ENCODE results near the gene RCAN3. TPM values are rescaled to one million over a fixed set of nuclear protein-coding genes. Genes with fewer than 3 reads are reported as not detected.

RCAN3 gene
- total and polyA plus RNA-seq, 7 donors: 0.31 to 3.0 (median 0.96) TPM

DNA sequence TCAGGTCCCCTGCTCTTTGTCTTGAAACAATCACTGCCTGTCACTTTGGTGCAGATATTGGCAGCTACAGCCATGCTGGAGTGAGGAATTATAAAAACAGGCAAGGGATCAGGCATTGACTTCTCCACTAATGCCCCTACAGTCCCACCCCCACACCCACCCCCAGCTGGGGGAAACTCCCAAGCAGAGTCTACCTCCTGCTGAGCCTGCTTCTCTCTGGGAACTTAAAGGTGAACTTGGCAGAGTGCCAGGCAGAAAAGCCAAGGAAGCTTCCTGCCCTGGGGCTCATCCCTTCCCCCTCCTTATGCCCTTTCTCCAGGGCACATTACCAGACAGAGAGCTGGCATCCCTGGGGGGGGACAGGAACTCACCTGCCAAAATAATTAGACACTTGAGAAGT, 60.0 kb downstream of the RCAN3 start:
- TF ChIP-seq, protein P1, sequence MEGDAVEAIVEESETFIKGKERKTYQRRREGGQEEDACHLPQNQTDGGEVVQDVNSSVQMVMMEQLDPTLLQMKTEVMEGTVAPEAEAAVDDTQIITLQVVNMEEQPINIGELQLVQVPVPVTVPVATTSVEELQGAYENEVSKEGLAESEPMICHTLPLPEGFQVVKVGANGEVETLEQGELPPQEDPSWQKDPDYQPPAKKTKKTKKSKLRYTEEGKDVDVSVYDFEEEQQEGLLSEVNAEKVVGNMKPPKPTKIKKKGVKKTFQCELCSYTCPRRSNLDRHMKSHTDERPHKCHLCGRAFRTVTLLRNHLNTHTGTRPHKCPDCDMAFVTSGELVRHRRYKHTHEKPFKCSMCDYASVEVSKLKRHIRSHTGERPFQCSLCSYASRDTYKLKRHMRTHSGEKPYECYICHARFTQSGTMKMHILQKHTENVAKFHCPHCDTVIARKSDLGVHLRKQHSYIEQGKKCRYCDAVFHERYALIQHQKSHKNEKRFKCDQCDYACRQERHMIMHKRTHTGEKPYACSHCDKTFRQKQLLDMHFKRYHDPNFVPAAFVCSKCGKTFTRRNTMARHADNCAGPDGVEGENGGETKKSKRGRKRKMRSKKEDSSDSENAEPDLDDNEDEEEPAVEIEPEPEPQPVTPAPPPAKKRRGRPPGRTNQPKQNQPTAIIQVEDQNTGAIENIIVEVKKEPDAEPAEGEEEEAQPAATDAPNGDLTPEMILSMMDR (IDR thresholded peaks at IDR 0.05): no peak
- H3K36me3 ChIP-seq (ENCODE audit: insufficient read depth in 1 of 2, low read depth in 1 of 2): no peaks in the 10 kb centered on the region
- no peak for DNase-seq

GRCh38 chr1:24564695-24565094, 62.1 kb downstream of the RCAN3 start:
- no peak for ATAC-seq
- H3K4me1 ChIP-seq: no peaks in the 10 kb centered on the region
- TF ChIP-seq, protein P1 (IDR thresholded peaks at IDR 0.05): no peak
- H3K36me3 ChIP-seq (ENCODE audit: insufficient read depth in 1 of 2, low read depth in 1 of 2): no peaks in the 10 kb centered on the region
- intact Hi-C loops (cut with DNase I): no loop called here
- no peak overlapping the region for H3K27ac ChIP-seq
- 49 to 62% (median 56%) methylated on average over 2 of the region's 2 CpGs for WGBS, 3 donors
- no peaks in the 10 kb centered on the region for H3K27me3 ChIP-seq (ENCODE audit: insufficient read depth in 3 of 3, low read length in 2 of 3)
- no peak for DNase-seq
- no peak overlapping the region for H3K4me3 ChIP-seq
- H3K9me3 ChIP-seq: no peaks in the 10 kb centered on the region

More for the DNA sequence above, 60.0 kb downstream of the RCAN3 start:
- Histone ChIP-seq H3K27ac (no peak overlapping the region), H3K4me3 (no peak overlapping the region), H3K9me3 (no peaks in the 10 kb centered on the region), H3K4me1 (no peaks in the 10 kb centered on the region), H3K27me3 (ENCODE audit: insufficient read depth in 3 of 3, low read length in 2 of 3) (peaks cover 0 to 14% (median 0%) of the 10 kb centered on the region in 3 donors)
- intact Hi-C loops (cut with DNase I): no loop called here
- no peak for ATAC-seq

DNA sequence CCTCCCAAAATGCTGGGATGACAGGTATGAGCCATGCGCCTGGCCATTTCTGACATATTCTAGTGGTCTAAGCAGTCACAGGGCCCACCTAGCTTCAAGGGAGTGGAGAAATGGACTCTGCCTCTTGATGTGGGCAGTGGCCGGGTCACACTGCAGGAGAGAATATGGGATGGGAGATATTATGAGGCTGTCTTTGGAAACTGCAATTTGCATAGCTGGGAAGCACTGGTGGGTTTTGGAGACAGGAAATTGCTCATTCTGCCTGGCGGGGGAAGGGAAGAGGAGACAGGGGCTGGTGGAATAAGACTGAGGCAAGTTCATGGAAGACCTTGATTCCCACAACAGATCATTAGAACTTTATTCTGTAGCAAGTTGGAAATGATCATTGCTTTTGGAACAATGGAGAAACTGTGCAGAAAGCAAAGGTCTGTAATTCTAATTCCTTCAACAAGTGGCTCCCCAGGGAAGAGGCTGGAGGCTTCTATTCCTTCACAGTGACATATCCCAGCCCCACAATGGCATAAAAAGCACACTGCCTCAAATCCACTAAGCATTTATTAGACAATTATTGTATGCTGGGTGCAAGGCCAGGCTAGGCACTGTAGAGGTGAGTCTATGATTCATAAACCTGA, 63.7 kb downstream of the RCAN3 start:
- intact Hi-C loops (cut with DNase I): no loop called here
- no peaks in the 10 kb centered on the region for H3K27me3 ChIP-seq (ENCODE audit: insufficient read depth in 3 of 3, low read length in 2 of 3)
- no peaks in the 10 kb centered on the region for H3K4me1 ChIP-seq
- ATAC-seq (no peak), DNase-seq (no peak)
- no peak overlapping the region for H3K4me3 ChIP-seq
- H3K27ac ChIP-seq: no peak overlapping the region
- H3K9me3 ChIP-seq: no peaks in the 10 kb centered on the region
- H3K36me3 ChIP-seq (ENCODE audit: insufficient read depth in 1 of 2, low read depth in 1 of 2): no peaks in the 10 kb centered on the region
- TF ChIP-seq, protein P1 (IDR thresholded peaks at IDR 0.05): no peak
- 77 to 85% (median 80%) methylated on average over 3 of the region's 3 CpGs for WGBS, 3 donors

- DNase-seq (no peak), ATAC-seq (no peak)
- H3K9me3 ChIP-seq: no peaks in the 10 kb centered on the region
- H3K27ac ChIP-seq: no peak overlapping the region
- H3K36me3 ChIP-seq (ENCODE audit: insufficient read depth in 1 of 2, low read depth in 1 of 2): no peaks in the 10 kb centered on the region
- H3K4me1 ChIP-seq: no peaks in the 10 kb centered on the region
- intact Hi-C loops (cut with DNase I): no loop called here
- no peaks in the 10 kb centered on the region for H3K27me3 ChIP-seq (ENCODE audit: insufficient read depth in 3 of 3, low read length in 2 of 3)
- WGBS, 3 donors: 49 to 59% (median 54%) methylated on average over 17 of the region's 17 CpGs
- TF ChIP-seq, protein P1 (IDR thresholded peaks at IDR 0.05): no peak
- no peak overlapping the region for H3K4me3 ChIP-seq
These were observed 65.3 kb downstream of the RCAN3 start for GRCh38 chr1:24567792-24568388.

DNA sequence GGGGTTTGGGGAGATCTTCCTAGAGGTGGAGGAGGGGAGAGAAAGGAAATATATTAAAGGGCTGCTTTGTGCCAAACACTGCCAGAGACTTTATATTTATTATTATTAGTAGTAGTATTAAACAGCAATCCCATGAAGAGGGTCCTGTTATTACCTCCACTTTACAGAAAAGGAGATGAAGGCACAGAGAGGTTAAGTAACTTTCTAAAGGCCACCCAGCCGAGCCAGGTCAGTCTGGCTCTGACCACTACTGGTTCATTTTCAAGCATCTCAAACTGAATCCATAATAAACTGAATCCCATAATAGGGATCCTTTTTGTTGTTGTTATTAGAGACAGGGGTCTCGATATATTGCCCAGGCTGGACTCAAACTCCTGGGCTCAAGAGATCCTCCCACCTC, 65.8 kb downstream of the RCAN3 start:
- no peaks in the 10 kb centered on the region for H3K4me1 ChIP-seq
- WGBS, 3 donors: 77 to 91% (median 84%) methylated on average over 2 of the region's 2 CpGs
- TF ChIP-seq, protein P1 (IDR thresholded peaks at IDR 0.05): no peak
- no peaks in the 10 kb centered on the region for H3K36me3 ChIP-seq (ENCODE audit: insufficient read depth in 1 of 2, low read depth in 1 of 2)
- intact Hi-C loops (cut with DNase I): no loop called here
- no peaks in the 10 kb centered on the region for H3K9me3 ChIP-seq
- no peaks in the 10 kb centered on the region for H3K27me3 ChIP-seq (ENCODE audit: insufficient read depth in 3 of 3, low read length in 2 of 3)
- H3K27ac ChIP-seq: no peak overlapping the region
- ATAC-seq: no peak
- H3K4me3 ChIP-seq: no peak overlapping the region
- DNase-seq: no peak

Data from psoas muscle (tissue), 8 donors.